NCI-H146 treated with DMSO at 0.1 percent for 48 hours (cell line): ENCODE measurements around the gene PHC2.

ENCODE experiments used
- DNase-seq: peaks from one replicate; lab custom pipeline; 2025; ENCODE audit not compliant: unreplicated experiment; lab: John Stamatoyannopoulos, UW

PHC2 gene

DNA sequence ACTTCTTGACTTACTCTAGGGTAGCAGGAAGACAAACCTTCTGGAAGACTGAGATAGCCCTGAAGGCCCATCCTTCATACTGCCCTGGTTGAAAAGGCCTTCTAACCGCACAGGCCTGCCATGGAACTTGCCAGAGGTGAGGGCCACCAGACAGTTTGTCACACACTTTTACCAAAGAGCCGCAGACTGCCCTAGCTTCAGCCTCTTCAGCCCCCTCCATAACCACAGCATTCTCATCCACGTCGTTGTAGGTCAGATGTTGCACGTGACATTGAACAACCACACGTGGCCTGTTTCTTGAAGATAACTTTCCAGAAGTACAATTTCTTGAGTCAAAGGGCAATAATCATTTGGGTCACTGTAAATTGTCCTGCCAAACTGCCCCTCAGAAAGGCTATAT, 155.7 kb downstream of the PHC2 start:
- DNase-seq, result no peak

DNA sequence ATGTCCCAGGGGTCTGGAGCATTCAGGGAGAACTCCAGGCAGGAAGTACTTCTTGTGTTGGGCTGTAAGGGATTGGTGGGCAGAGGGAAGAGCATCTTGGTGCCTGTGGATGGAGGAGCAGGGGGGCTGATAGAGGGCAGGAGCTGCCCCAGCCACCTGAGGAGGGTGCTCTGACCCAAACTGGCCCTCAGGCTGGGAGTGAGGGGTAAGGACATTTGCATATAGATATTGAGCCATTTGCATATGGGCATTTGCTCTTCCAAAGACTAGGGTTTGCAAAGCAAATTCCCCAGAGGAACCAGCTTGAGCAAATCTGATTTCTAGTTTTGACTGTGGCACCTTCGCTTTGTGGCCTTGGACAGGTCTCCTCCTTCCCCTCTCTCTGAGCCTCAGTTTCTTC, 156.4 kb downstream of the PHC2 start:
- DNase-seq, result no peak

DNA sequence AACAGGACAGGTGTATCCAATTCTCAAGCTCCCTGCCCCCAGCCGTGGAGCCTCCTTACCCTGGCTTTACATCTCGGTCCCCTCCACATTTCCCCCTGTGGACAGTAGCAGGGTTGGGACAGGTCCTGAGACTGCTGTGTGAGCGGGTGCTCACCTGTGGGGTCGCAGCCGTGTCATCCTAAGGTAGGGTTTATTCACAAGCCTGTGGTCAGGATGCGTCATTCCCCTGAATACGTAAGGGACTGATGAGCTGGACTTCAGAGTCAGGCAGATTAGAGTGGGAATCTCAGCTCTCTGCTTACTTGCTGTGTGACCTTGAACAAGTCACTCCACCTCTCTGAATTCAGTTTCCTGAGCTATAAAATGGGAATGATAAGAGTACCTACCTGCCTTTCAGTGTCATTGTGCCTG, 156.9 kb downstream of the PHC2 start:
- no peak for DNase-seq
